Mucosa of rectum (tissue), 2 donors: Measurements from ENCODE around the gene DOK5.

Experiments
- H3K27ac ChIP-seq, 2 donors: one replicate each; pipeline ENCODE4 v1.7.0; 2013; ENCODE audit warnings: inconsistent platforms in 2 of 2, low read depth in 2 of 2, low read length in 2 of 2
- H3K27me3 ChIP-seq, 2 donors: one replicate each; pipeline ENCODE4 v1.7.0; 2013; ENCODE audit warnings: low read length in 2 of 2; ENCODE audit not compliant: control insufficient read depth in 2 of 2, insufficient read depth in 2 of 2
- H3K36me3 ChIP-seq, 2 donors: one replicate each; pipeline ENCODE4 v1.7.0; 2013; ENCODE audit warnings: low read length in 2 of 2; ENCODE audit not compliant: control insufficient read depth in 2 of 2, insufficient read depth in 2 of 2
- H3K4me1 ChIP-seq, 2 donors: one replicate each; pipeline ENCODE4 v1.7.0; 2013; ENCODE audit warnings: low read length in 2 of 2, mild to moderate bottlenecking in 1 of 2; ENCODE audit not compliant: control insufficient read depth in 2 of 2, insufficient read depth in 2 of 2
- H3K4me3 ChIP-seq, 2 donors: one replicate each; pipeline ENCODE4 v1.7.0; 2013; ENCODE audit warnings: low read length in 2 of 2
- H3K9ac ChIP-seq, 2 donors: one replicate each; pipeline ENCODE4 v1.7.0; 2013; ENCODE audit warnings: low read length in 2 of 2, low read depth in 1 of 2, mild to moderate bottlenecking in 1 of 2
- H3K9me3 ChIP-seq, 2 donors: one replicate each; pipeline ENCODE4 v1.7.0; 2013; ENCODE audit warnings: low read length in 2 of 2; ENCODE audit not compliant: control insufficient read depth in 2 of 2
- donor health status: healthy.
- donor health status: Normal muscosa, but diverticular disease.

DOK5 gene

GRCh38 chr20:54469293-54469692 is 6.1 kb upstream of the DOK5 start:
- H3K4me3 ChIP-seq: no peak overlapping the region
- H3K9me3 ChIP-seq: no peaks in the 10 kb centered on the region
- H3K9ac ChIP-seq: no peak overlapping the region
- no peaks in the 10 kb centered on the region for H3K36me3 ChIP-seq
- H3K4me1 ChIP-seq: no peaks in the 10 kb centered on the region
- H3K27me3 ChIP-seq: peaks cover 0 to 3% of the 10 kb centered on the region in 2 donors
- no peak overlapping the region for H3K27ac ChIP-seq

- Histone ChIP-seq H3K27ac (no peak overlapping the region), H3K27me3 (peaks cover 0 to 9% of the 10 kb centered on the region in 2 donors), H3K4me1 (no peaks in the 10 kb centered on the region), H3K4me3 (no peak overlapping the region), H3K9me3 (no peaks in the 10 kb centered on the region), H3K9ac (no peak overlapping the region), H3K36me3 (no peaks in the 10 kb centered on the region)
Observed at GRCh38 chr20:54469952-54470351, 5.4 kb upstream of the DOK5 start.

- no peak overlapping the region for H3K27ac ChIP-seq
Observed at GRCh38 chr20:54470697-54471096, 4.7 kb upstream of the DOK5 start.

GRCh38 chr20:54472607-54473006 is 2.8 kb upstream of the DOK5 start:
- no peaks in the 10 kb centered on the region for H3K9me3 ChIP-seq
- H3K27ac ChIP-seq: no peak overlapping the region
- H3K36me3 ChIP-seq: no peaks in the 10 kb centered on the region
- H3K4me3 ChIP-seq: no peak overlapping the region
- H3K4me1 ChIP-seq: peaks cover 0 to 4% of the 10 kb centered on the region in 2 donors
- no peak overlapping the region for H3K9ac ChIP-seq
- H3K27me3 ChIP-seq: peaks cover 6 to 10% of the 10 kb centered on the region in 2 donors

More at GRCh38 chr20:54470697-54471096, 4.7 kb upstream of the DOK5 start:
- Histone ChIP-seq H3K4me1 (no peaks in the 10 kb centered on the region), H3K27me3 (peaks cover 0 to 10% of the 10 kb centered on the region in 2 donors), H3K9ac (no peak overlapping the region), H3K36me3 (no peaks in the 10 kb centered on the region), H3K9me3 (no peaks in the 10 kb centered on the region), H3K4me3 (no peak overlapping the region)

GRCh38 chr20:54473340-54473739 is 2.1 kb upstream of the DOK5 start:
- H3K9me3 ChIP-seq: no peaks in the 10 kb centered on the region
- H3K27ac ChIP-seq: no peak overlapping the region
- H3K36me3 ChIP-seq: no peaks in the 10 kb centered on the region
- peaks cover 6 to 10% of the 10 kb centered on the region in 2 donors for H3K27me3 ChIP-seq
- no peak overlapping the region for H3K9ac ChIP-seq
- H3K4me3 ChIP-seq: no peak overlapping the region
- peaks cover 0 to 4% of the 10 kb centered on the region in 2 donors for H3K4me1 ChIP-seq

GRCh38 chr20:54474046-54474445 is 1.3 kb upstream of the DOK5 start:
- Histone ChIP-seq H3K4me1 (peaks cover 0 to 4% of the 10 kb centered on the region in 2 donors), H3K4me3 (no peak overlapping the region), H3K9me3 (no peaks in the 10 kb centered on the region), H3K36me3 (no peaks in the 10 kb centered on the region), H3K27me3 (peaks cover 6 to 10% of the 10 kb centered on the region in 2 donors), H3K9ac (no peak overlapping the region), H3K27ac (no peak overlapping the region)

- no peak overlapping the region for H3K4me3 ChIP-seq
- peaks cover 6 to 10% of the 10 kb centered on the region in 2 donors for H3K27me3 ChIP-seq
- H3K36me3 ChIP-seq: no peaks in the 10 kb centered on the region
- peaks cover 0 to 4% of the 10 kb centered on the region in 2 donors for H3K4me1 ChIP-seq
- H3K9me3 ChIP-seq: no peaks in the 10 kb centered on the region
- H3K27ac ChIP-seq: no peak overlapping the region
- no peak overlapping the region for H3K9ac ChIP-seq
Observed at GRCh38 chr20:54474866-54475265, 527 bp upstream of the DOK5 start.

GRCh38 chr20:54476169-54477009 is 996 bp downstream of the DOK5 start:
- H3K4me1 ChIP-seq: peaks cover 0 to 4% of the 10 kb centered on the region in 2 donors
- no peak overlapping the region for H3K27ac ChIP-seq
- peaks cover 6 to 10% of the 10 kb centered on the region in 2 donors for H3K27me3 ChIP-seq
- H3K9me3 ChIP-seq: no peaks in the 10 kb centered on the region
- H3K36me3 ChIP-seq: no peaks in the 10 kb centered on the region
- peak overlapping the region; percentile 45 to 61 for H3K4me3 ChIP-seq
- H3K9ac ChIP-seq: peak overlapping the region in 1 of 2 donors; percentile 12

GRCh38 chr20:54477191-54477955 is 2.0 kb downstream of the DOK5 start:
- Histone ChIP-seq H3K27ac (no peak overlapping the region), H3K36me3 (no peaks in the 10 kb centered on the region), H3K9me3 (no peaks in the 10 kb centered on the region), H3K4me3 (no peak overlapping the region), H3K4me1 (peaks cover 0 to 4% of the 10 kb centered on the region in 2 donors), H3K9ac (no peak overlapping the region), H3K27me3 (peaks cover 6 to 10% of the 10 kb centered on the region in 2 donors)
